Osteoblast (primary cell): ENCODE data around the gene ANKRD33B. TPM values are rescaled to one million over a fixed set of nuclear protein-coding genes. Genes with fewer than 3 reads are reported as not detected.

Experiments used
- DNase-seq: peaks from one replicate; pipeline ENCODE4 v3.0.0; 2011; ENCODE audit warnings: low spot score, mixed read lengths; ENCODE audit not compliant: insufficient read length; ENCODE audit errors: missing footprints
- H2AFZ ChIP-seq: 2 replicates; pipeline ENCODE4 v1.6.0; 2011; ENCODE audit warnings: mild to moderate bottlenecking, low read length
- H3K27ac ChIP-seq: 2 replicates; pipeline ENCODE4 v1.5.1; 2011; ENCODE audit warnings: mild to moderate bottlenecking, low read depth, low read length, moderate library complexity
- H3K27me3 ChIP-seq: 2 replicates; pipeline ENCODE4 v1.6.0; 2012; ENCODE audit warnings: mild to moderate bottlenecking, control low read depth, inconsistent platforms, low read length, moderate library complexity; ENCODE audit not compliant: insufficient read depth
- H3K36me3 ChIP-seq: 2 replicates; pipeline ENCODE4 v1.5.1; 2011; ENCODE audit warnings: mild to moderate bottlenecking, low read length, control low read depth, moderate library complexity; ENCODE audit not compliant: insufficient read depth
- H3K4me1 ChIP-seq: 2 replicates; pipeline ENCODE4 v1.5.1; 2011; ENCODE audit warnings: mild to moderate bottlenecking, low read length, control low read depth, moderate library complexity; ENCODE audit not compliant: insufficient read depth
- H3K4me2 ChIP-seq: 2 replicates; pipeline ENCODE4 v1.6.0; 2011; ENCODE audit warnings: mild to moderate bottlenecking, low read length; ENCODE audit not compliant: insufficient read depth
- H3K4me3 ChIP-seq: fragments of 200-600 bp; sonication (generic); 3 replicates; pipeline ENCODE4 v1.5.1; 2012; ENCODE audit warnings: mild to moderate bottlenecking, low read length, inconsistent platforms; ENCODE audit not compliant: insufficient read depth
- H3K79me2 ChIP-seq: 2 replicates; pipeline ENCODE4 v1.6.0; 2012; ENCODE audit warnings: mild to moderate bottlenecking, low read length, control low read depth, inconsistent platforms; ENCODE audit not compliant: insufficient read depth
- H3K9me3 ChIP-seq: 2 replicates; pipeline ENCODE4 v1.5.1; 2011; ENCODE audit warnings: low read depth, low read length, control low read depth
- H4K20me1 ChIP-seq: 2 replicates; pipeline ENCODE4 v1.6.0; 2012; ENCODE audit warnings: mild to moderate bottlenecking, low read length, control low read depth; ENCODE audit not compliant: insufficient read depth
- total RNA-seq: library from RNA; depleted of rRNA; stranded (reverse); fragments of >200 nt; gene quantifications from 2 replicates; pipeline ENCODE4 v1.2.3, GENCODE V29; 2012
- TF ChIP-seq, protein P1 (sequence below): IDR thresholded peaks from 2 replicates; pipeline ENCODE4 v1.5.1; 2011; ENCODE audit warnings: mild to moderate bottlenecking, low read depth, low read length, moderate library complexity; ENCODE audit errors: extremely low read depth

The ANKRD33B gene
- total RNA-seq, 1 donor: 5.1 TPM

- peak overlapping the region; percentile 36 for H3K4me2 ChIP-seq
- no peaks in the 10 kb centered on the region for H3K36me3 ChIP-seq
- H3K4me3 ChIP-seq: no peak overlapping the region
- H2AFZ ChIP-seq: no peak overlapping the region
- H3K4me1 ChIP-seq: peaks cover 21% of the 10 kb centered on the region
- no peaks in the 10 kb centered on the region for H3K27me3 ChIP-seq
- TF ChIP-seq, protein P1, sequence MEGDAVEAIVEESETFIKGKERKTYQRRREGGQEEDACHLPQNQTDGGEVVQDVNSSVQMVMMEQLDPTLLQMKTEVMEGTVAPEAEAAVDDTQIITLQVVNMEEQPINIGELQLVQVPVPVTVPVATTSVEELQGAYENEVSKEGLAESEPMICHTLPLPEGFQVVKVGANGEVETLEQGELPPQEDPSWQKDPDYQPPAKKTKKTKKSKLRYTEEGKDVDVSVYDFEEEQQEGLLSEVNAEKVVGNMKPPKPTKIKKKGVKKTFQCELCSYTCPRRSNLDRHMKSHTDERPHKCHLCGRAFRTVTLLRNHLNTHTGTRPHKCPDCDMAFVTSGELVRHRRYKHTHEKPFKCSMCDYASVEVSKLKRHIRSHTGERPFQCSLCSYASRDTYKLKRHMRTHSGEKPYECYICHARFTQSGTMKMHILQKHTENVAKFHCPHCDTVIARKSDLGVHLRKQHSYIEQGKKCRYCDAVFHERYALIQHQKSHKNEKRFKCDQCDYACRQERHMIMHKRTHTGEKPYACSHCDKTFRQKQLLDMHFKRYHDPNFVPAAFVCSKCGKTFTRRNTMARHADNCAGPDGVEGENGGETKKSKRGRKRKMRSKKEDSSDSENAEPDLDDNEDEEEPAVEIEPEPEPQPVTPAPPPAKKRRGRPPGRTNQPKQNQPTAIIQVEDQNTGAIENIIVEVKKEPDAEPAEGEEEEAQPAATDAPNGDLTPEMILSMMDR: no peak
- H3K79me2 ChIP-seq: no peaks in the 10 kb centered on the region
- no peaks in the 10 kb centered on the region for H3K9me3 ChIP-seq
- no peak for DNase-seq
- H3K27ac ChIP-seq: no peak overlapping the region
- peaks cover 3% of the 10 kb centered on the region for H4K20me1 ChIP-seq
Measured at GRCh38 chr5:10631316-10631996, 67.6 kb downstream of the ANKRD33B start.

DNA sequence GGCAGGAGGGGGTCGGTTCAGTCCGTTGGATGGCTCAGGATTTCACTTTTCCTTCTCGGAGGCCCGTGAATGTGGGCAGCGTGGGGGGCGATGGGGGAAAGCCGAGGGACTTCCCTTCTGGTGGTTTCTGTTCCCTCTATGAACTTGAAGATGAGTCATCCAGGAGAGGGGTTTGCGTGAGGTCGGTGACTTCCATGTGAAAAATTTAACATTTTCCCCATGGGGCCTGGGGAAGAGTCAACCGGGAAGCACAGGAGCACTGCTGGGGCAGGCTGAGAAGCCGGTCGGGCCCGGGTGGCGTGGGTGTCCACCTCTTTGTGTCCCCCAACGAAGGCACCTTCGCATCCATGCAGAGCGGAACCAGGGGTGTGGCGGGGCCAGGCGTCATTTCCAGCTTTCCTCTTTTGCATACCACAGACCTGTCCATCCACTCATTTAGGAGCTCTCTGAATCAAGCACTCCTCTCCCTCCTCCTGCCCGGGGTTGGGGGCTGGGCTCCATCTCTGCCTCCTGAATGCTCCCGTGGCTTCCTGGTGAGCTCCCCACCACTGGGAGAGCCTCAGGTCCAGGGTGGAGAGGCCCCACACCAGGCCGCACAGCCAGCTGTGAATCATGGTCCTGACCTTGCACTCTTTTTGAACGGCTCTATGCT, 68.4 kb downstream of the ANKRD33B start:
- H3K27me3 ChIP-seq: no peaks in the 10 kb centered on the region
- H3K79me2 ChIP-seq: no peaks in the 10 kb centered on the region
- H3K4me2 ChIP-seq: peak overlapping the region; percentile 36
- H3K9me3 ChIP-seq: no peaks in the 10 kb centered on the region
- H3K27ac ChIP-seq: no peak overlapping the region
- no peak overlapping the region for H3K4me3 ChIP-seq
- TF ChIP-seq, protein P1: no peak
- H3K36me3 ChIP-seq: no peaks in the 10 kb centered on the region
- DNase-seq: no peak
- H4K20me1 ChIP-seq: peaks cover 3% of the 10 kb centered on the region
- H2AFZ ChIP-seq: no peak overlapping the region
- H3K4me1 ChIP-seq: peaks cover 18% of the 10 kb centered on the region

- H3K4me3 ChIP-seq: no peak overlapping the region
- no peaks in the 10 kb centered on the region for H3K27me3 ChIP-seq
- H3K4me1 ChIP-seq: peaks cover 15% of the 10 kb centered on the region
- H3K4me2 ChIP-seq: no peak overlapping the region
- no peak for DNase-seq
- peaks cover 3% of the 10 kb centered on the region for H4K20me1 ChIP-seq
- no peak overlapping the region for H3K27ac ChIP-seq
- H3K36me3 ChIP-seq: no peaks in the 10 kb centered on the region
- H2AFZ ChIP-seq: no peak overlapping the region
- H3K79me2 ChIP-seq: no peaks in the 10 kb centered on the region
- TF ChIP-seq, protein P1: no peak
- no peaks in the 10 kb centered on the region for H3K9me3 ChIP-seq
Measured at GRCh38 chr5:10633271-10634049, 69.6 kb downstream of the ANKRD33B start.

DNA sequence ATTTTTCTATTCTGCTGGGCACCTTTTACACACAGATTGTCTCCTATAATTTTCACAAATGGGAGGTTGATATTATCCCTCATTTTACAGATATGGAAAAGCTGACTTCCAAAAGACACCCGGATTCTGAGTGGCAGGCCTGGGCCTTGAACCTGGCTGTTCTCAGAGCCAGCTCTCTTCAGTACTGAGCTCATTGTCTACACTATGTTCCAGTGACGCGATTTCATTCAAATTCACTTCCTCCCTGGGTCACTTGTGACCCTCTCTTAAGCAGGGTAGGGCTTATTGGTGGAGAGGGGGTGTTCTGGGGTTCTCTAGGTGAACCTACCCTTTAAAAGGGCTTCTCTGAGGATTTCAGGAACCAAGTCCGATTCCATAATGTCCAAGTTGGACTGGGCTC, 70.2 kb downstream of the ANKRD33B start:
- Histone ChIP-seq H3K27ac (no peak overlapping the region), H3K9me3 (no peaks in the 10 kb centered on the region), H3K4me2 (no peak overlapping the region), H3K4me3 (no peak overlapping the region), H3K79me2 (no peaks in the 10 kb centered on the region), H3K4me1 (peaks cover 15% of the 10 kb centered on the region), H3K36me3 (no peaks in the 10 kb centered on the region), H4K20me1 (peaks cover 3% of the 10 kb centered on the region), H2AFZ (no peak overlapping the region), H3K27me3 (no peaks in the 10 kb centered on the region)
- DNase-seq: no peak
- TF ChIP-seq, protein P1: no peak
